HepG2 (cell line): ENCODE data around the gene GPC6.

Experiments
- ADNP ChIP-seq: sonication (generic); formaldehyde crosslinking; IDR thresholded peaks from 2 replicates; pipeline ENCODE4 v1.4.0; 2020; ENCODE audit warnings: missing genetic modification reagents
- CTCF ChIP-seq: sonication (generic); formaldehyde crosslinking; IDR thresholded peaks from 2 replicates; pipeline ENCODE4 v1.5.0; 2020; ENCODE audit warnings: mild to moderate bottlenecking, missing genetic modification reagents, moderate library complexity

- TF ChIP-seq CTCF (CRISPR knock-in tag): no peak
- no peak for TF ChIP-seq ADNP
Observed at GRCh38 chr13:93653776-93654175, 427.2 kb downstream of the GPC6 start.
